Cardiac fibroblast (primary cell): ENCODE measurements around the gene RIT1.

Source experiments
- DNase-seq, 2 donors: peaks; one replicate each; pipeline versions ENCODE4 v3.0.0 to v3.0.0-alpha.2; 2010; ENCODE audit warnings: low read depth in 2 of 2
- H3K4me3 ChIP-seq, 2 donors: replicated peaks in 1 of 2; 1 replicate in 1 of 2; 2 replicates in 1 of 2; pipeline ENCODE4 v1.5.1; 2011; ENCODE audit warnings: low read depth in 2 of 2, low read length in 2 of 2, mild to moderate bottlenecking in 2 of 2, moderate library complexity in 1 of 2
- CTCF ChIP-seq: IDR thresholded peaks from one replicate; pipeline ENCODE4 v1.5.1; 2011; ENCODE audit warnings: low read depth, mild to moderate bottlenecking, low read length, inconsistent platforms

The RIT1 gene

GRCh38 chr1:155892796-155893195, 18.4 kb downstream of the RIT1 start:
- peak; percentile 82 to 89 for DNase-seq
- no peak for TF ChIP-seq CTCF
- no peak overlapping the region for H3K4me3 ChIP-seq

- TF ChIP-seq CTCF = no peak
- peak in 1 of 2 donors; percentile 8 for DNase-seq
- H3K4me3 ChIP-seq = no peak overlapping the region
Observed at GRCh38 chr1:155890251-155890650, 20.9 kb downstream of the RIT1 start.

- DNase-seq = peak; percentile 41 to 71
- TF ChIP-seq CTCF = no peak
- no peak overlapping the region for H3K4me3 ChIP-seq
Observed at GRCh38 chr1:155889566-155889965, 21.6 kb downstream of the RIT1 start.

- no peak for TF ChIP-seq CTCF
- peak in 1 of 2 donors; percentile 18 for DNase-seq
- no peak overlapping the region for H3K4me3 ChIP-seq
Observed at GRCh38 chr1:155888481-155888880, 22.7 kb downstream of the RIT1 start.

GRCh38 chr1:155884982-155885381, 26.2 kb downstream of the RIT1 start:
- no peak overlapping the region for H3K4me3 ChIP-seq
- DNase-seq = peak in 1 of 2 donors; percentile 14
- TF ChIP-seq CTCF = no peak

- DNase-seq = no peak
- TF ChIP-seq CTCF = no peak
- no peak overlapping the region for H3K4me3 ChIP-seq
Observed at GRCh38 chr1:155884031-155884960, 26.9 kb downstream of the RIT1 start.
